22Rv1 (cell line): ENCODE data around the gene SPC24.

Source experiments
- H3K27ac ChIP-seq: fragments of 450-650 bp; 2 replicates; pipeline ENCODE4 v1.5.1; 2017
- ZFX ChIP-seq: fragments of 450-650 bp; IDR thresholded peaks from 2 replicates; pipeline ENCODE4 v1.6.1; 2017; ENCODE audit warnings: antibody characterized with exemption, borderline replicate concordance
- TF ChIP-seq, protein P1 (sequence below): fragments of 450-650 bp; IDR thresholded peaks from 2 replicates; pipeline ENCODE4 v1.5.1; 2017; ENCODE audit warnings: mild to moderate bottlenecking

The SPC24 gene

DNA sequence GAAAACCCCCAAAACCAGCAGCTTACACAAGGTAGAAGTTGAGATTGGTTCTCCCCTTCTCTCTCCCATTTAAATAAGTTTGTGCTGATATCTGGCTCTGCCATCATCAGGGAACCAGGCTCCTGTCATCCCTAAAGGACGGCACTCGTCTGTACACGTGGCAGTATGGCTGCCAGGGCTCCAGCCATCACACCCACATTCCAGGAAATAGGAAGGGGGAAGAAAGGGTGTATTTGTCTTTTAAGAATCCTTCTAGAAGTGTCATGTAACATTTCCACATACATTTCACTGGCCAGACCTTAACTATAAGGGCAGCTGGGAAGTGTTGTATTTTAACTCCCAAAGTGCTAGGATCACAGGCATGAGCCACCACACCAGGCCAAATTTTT, 10.1 kb downstream of the SPC24 start:
- TF ChIP-seq, protein P1, sequence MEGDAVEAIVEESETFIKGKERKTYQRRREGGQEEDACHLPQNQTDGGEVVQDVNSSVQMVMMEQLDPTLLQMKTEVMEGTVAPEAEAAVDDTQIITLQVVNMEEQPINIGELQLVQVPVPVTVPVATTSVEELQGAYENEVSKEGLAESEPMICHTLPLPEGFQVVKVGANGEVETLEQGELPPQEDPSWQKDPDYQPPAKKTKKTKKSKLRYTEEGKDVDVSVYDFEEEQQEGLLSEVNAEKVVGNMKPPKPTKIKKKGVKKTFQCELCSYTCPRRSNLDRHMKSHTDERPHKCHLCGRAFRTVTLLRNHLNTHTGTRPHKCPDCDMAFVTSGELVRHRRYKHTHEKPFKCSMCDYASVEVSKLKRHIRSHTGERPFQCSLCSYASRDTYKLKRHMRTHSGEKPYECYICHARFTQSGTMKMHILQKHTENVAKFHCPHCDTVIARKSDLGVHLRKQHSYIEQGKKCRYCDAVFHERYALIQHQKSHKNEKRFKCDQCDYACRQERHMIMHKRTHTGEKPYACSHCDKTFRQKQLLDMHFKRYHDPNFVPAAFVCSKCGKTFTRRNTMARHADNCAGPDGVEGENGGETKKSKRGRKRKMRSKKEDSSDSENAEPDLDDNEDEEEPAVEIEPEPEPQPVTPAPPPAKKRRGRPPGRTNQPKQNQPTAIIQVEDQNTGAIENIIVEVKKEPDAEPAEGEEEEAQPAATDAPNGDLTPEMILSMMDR = no peak
- no peak for TF ChIP-seq ZFX
- no peak overlapping the region for H3K27ac ChIP-seq

DNA sequence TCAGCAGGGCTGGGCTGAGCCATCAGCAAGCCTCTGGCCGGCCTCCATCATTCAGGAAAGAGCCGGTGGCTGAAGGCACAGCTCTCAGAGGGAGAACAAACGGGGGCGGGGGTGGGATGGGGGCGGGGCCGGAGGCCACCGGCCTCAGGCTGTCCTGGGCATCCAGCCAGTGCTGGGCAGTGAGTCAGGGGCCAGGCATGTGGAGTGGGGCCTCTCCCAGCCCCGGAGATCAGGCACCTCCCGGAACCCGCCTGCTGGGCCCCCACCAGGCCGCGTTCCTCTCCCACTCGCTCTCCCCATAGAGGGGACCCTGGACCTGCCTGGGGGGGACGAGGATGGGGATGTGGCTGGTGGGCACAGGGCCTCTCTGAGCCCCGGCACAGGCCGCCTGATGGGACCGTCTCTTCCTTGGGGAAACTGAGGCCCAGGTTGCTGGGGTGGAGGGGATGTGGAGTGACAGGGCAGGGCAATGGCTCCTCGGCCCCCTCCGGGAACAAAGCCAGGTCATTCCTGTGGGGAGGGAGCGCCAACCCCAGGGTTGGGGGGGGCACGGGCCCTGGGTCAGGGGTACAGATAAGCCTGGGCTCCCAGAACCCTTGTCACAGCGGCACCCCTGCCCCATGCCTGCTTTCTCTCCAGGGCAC, 12.9 kb downstream of the SPC24 start:
- H3K27ac ChIP-seq = peak overlapping the region; percentile 10; the same call in 1 of the 2 replicates
- TF ChIP-seq, protein P1 = no peak
- no peak for TF ChIP-seq ZFX

DNA sequence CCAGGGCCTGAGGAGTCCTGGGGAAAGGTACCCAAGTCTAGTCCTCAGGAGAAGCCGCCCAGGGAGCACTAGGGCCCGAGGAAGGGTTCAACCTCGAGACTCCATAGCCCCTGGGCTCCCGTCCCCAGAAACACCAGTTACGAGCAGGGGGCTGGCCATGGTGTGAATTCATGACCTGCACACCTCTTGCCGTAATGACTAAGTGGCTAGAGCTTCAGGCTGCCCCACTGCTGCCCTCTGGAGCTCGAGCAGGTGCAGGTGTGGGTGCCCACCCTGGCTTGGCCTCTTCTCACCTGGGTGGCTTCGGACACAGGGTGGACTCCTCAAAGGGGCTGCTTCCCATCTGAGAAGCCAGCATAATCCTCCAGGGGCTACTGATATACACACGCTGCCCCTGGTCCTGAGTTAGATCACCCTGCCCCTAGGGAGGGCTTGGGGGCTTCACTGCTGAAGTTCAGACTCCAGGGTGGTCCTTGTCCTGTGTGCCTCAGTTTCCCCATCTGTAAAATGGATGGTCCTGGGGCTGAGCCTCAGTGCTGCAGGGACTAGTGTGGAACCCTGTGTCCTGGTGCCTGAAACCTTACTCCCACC, 13.6 kb downstream of the SPC24 start:
- no peak overlapping the region; the same call in 1 of the 2 replicates for H3K27ac ChIP-seq
- TF ChIP-seq, protein P1 = no peak
- TF ChIP-seq ZFX = no peak

- TF ChIP-seq, protein P1 = no peak
- TF ChIP-seq ZFX = no peak
- H3K27ac ChIP-seq = 0 out of 2 replicates have a peak overlapping the region, but pooled peaks have one; percentile 27
These were observed 14.7 kb downstream of the SPC24 start for GRCh38 chr19:11140896-11141295.

GRCh38 chr19:11140023-11140538, 15.5 kb downstream of the SPC24 start:
- peak overlapping the region; percentile 27; the same call in 1 of the 2 replicates for H3K27ac ChIP-seq

DNA sequence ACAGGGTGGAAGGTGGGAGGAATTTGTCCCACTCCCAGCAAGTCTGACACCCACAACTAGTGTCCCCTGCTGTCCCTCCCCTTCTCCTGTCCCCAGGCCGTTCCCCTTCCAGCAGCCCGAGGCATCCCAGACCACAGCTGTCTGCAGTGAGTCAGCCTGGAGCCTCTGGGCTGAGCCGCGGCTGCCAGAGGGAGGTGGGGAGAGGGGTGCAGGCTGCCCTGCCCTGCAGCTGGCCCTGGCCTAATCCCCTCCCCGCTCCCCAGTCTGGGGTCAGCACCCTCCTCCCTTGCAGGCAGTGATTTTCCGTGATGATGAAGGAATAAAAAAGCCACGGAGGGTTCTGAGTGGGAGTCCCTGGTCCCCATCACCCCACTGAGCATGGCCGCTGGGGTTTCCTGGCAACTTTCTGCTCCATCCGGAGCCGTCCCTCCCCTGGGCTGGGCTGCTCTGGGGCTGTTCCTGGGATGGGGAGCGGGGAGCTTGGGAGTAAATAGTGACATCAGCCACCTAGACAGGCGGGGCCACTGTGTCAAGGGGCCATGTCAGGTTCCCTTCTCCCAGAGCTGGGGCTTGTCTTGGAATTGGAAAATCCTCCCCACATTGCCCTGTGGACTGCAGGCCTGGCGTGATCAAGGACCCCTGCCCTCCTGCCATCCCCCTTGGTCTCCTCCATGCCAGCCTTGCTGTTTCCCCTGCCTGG, 16.8 kb downstream of the SPC24 start:
- H3K27ac ChIP-seq = peak overlapping the region; percentile 61
- TF ChIP-seq, protein P1 = no peak
- no peak for TF ChIP-seq ZFX

DNA sequence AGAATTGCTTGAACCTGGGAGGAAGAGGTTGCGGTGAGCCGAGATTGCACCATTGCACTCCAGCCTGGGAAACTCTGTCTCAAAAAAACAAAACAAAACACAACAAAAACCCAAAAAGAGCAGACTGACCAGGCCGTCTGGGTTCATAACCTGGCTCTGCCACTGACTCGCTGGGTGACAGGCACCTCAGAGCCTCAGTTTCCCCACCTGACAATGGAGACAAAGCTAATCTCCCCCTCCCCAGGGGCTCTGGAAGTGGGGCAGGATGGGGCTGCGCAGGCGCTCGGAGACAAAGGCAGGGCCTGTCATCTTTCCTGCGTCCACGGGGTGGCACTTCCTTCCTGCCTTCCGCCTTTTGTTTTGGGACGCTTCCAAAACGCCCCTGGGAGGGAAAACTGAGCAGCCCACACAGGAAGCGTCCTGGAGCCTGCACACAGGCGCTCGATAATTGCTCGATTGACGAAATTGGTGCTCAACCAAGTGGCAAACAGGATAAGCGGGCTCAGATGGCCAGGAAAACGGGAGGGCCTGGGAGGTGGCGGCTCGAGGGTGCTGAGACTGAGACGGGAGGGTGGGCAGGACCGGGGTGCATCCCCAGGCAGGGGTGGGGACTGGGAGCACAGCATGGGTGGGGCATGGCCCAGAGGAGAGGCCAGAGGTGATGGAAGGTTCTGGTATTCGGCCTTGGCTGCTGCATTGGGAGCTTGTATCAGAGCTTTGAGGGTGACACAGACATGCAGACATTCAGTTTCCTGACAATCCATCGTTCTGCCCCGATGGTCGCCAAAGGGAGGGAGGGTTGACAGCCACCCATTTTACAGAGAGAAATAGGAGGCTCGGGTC, 17.8 kb downstream of the SPC24 start:
- no peak for TF ChIP-seq ZFX
- TF ChIP-seq, protein P1 = peak; percentile 80
- peak overlapping the region; percentile 61 for H3K27ac ChIP-seq
